ENCODE data around the gene ZNF236. TPM values are rescaled to one million over a fixed set of nuclear protein-coding genes. Genes with fewer than 3 reads are reported as not detected.

ZNF236 gene
- total RNA-seq, 4 donors from 2014 or later = 13.4 to 38.0 (median 15.1) TPM

DNA sequence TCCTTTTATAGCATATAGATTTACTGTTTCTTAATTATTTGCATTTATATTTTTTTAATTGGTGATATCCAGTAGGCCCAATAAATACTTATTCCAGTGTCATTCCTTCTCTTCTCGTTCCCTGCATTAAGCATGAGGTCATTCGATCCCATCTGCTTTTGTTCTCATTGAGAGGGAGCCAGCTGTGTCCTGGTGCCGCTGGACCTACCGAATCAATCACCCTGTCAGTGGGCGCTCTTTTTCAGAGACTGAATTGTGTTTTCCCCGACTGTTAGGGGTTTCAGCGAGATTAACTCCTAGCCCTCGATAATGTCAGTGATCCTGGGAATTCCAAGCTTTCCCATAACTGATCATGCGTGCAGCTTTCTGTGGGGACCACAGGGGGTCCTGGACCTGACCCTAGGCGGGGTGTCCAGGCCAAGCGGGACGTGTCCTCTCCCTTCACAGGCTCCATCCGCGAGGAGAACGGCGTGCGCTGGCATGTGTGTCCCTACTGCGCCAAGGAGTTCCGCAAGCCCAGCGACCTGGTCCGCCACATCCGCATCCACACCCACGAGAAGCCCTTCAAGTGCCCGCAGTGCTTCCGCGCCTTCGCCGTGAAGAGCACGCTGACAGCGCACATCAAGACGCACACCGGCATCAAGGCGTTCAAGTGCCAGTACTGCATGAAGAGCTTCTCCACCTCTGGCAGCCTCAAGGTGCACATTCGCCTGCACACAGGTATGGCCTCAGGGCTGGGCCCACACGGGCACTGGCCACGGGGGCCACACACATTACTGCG, 72.4 kb downstream of the ZNF236 start:
- Histone ChIP-seq H3K36me3 (peaks cover 72% of the 10 kb centered on the region), H3K9me3 (no peaks in the 10 kb centered on the region), H3K27ac (no peak overlapping the region), H3K4me3 (no peak overlapping the region), H3K27me3 (no peaks in the 10 kb centered on the region), H3K4me1 (no peaks in the 10 kb centered on the region)
- WGBS = 92% methylated on average over 31 of the region's 37 CpGs
- no peak for DNase-seq (ENCODE audit: low spot score in 2 of 2)
- TF ChIP-seq POLR2A (IDR thresholded peaks at IDR 0.05) = no peak
- no peak for TF ChIP-seq EP300 (IDR thresholded peaks at IDR 0.05)
- TF ChIP-seq, protein P1, sequence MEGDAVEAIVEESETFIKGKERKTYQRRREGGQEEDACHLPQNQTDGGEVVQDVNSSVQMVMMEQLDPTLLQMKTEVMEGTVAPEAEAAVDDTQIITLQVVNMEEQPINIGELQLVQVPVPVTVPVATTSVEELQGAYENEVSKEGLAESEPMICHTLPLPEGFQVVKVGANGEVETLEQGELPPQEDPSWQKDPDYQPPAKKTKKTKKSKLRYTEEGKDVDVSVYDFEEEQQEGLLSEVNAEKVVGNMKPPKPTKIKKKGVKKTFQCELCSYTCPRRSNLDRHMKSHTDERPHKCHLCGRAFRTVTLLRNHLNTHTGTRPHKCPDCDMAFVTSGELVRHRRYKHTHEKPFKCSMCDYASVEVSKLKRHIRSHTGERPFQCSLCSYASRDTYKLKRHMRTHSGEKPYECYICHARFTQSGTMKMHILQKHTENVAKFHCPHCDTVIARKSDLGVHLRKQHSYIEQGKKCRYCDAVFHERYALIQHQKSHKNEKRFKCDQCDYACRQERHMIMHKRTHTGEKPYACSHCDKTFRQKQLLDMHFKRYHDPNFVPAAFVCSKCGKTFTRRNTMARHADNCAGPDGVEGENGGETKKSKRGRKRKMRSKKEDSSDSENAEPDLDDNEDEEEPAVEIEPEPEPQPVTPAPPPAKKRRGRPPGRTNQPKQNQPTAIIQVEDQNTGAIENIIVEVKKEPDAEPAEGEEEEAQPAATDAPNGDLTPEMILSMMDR (IDR thresholded peaks at IDR 0.05) = no peak
- no peak for TF ChIP-seq POLR2AphosphoS5 (IDR thresholded peaks at IDR 0.05)

- no peaks in the 10 kb centered on the region for H3K27me3 ChIP-seq
- H3K9me3 ChIP-seq = no peaks in the 10 kb centered on the region
- no peak for TF ChIP-seq POLR2AphosphoS5 (IDR thresholded peaks at IDR 0.05)
- no peak for TF ChIP-seq POLR2A (IDR thresholded peaks at IDR 0.05)
- no peak for TF ChIP-seq EP300 (IDR thresholded peaks at IDR 0.05)
- TF ChIP-seq, protein P1 (IDR thresholded peaks at IDR 0.05) = no peak
- no peak for DNase-seq (ENCODE audit: low spot score in 2 of 2)
- peaks cover 72% of the 10 kb centered on the region for H3K36me3 ChIP-seq
- WGBS = 100% methylated on average over 3 of the region's 3 CpGs
- H3K27ac ChIP-seq = no peak overlapping the region
- H3K4me1 ChIP-seq = no peaks in the 10 kb centered on the region
- H3K4me3 ChIP-seq = no peak overlapping the region
Observed at GRCh38 chr18:76895498-76895897, 73.1 kb downstream of the ZNF236 start.

DNA sequence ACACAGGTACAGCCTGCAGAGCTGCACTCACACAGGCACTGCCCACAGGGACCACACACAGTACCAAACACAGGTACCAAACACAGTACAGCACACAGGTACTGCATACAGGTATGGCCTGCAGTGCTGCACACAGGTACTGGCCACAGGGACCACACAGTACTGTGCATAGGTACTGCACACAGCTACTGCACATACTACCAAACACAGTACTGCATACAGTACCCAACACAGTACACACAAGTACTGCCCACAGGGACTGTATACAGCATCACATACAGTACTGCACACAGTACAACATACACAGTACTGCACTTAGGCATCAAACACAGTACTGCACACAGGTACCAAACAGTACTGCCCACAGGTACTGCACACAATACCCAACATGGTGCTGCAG, 74.3 kb downstream of the ZNF236 start:
- no peaks in the 10 kb centered on the region for H3K9me3 ChIP-seq
- DNase-seq (ENCODE audit: low spot score in 2 of 2) = no peak
- peaks cover 74% of the 10 kb centered on the region for H3K36me3 ChIP-seq
- no peaks in the 10 kb centered on the region for H3K4me1 ChIP-seq
- no peak overlapping the region for H3K27ac ChIP-seq
- no peaks in the 10 kb centered on the region for H3K27me3 ChIP-seq
- TF ChIP-seq POLR2A (IDR thresholded peaks at IDR 0.05) = no peak
- TF ChIP-seq EP300 (IDR thresholded peaks at IDR 0.05) = no peak
- TF ChIP-seq, protein P1 (IDR thresholded peaks at IDR 0.05) = no peak
- TF ChIP-seq POLR2AphosphoS5 (IDR thresholded peaks at IDR 0.05) = no peak
- no peak overlapping the region for H3K4me3 ChIP-seq

DNA sequence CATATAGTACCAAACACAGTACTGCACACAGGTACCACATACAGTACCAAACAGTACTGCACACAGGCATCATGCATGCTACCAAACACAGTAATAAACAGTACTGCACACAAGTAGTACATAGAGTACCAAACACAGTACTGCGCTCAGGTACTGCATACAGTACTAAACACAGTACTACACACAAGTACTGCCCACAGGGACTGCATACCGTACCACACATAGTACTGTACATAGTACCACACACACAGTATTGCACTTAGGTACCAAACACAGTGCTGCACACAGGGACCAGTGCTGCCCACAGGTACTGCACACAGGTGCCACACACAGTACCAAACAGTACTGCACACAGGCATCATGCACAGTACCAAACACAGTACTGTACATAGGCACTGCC, 74.9 kb downstream of the ZNF236 start:
- no peak for TF ChIP-seq POLR2A (IDR thresholded peaks at IDR 0.05)
- TF ChIP-seq EP300 (IDR thresholded peaks at IDR 0.05) = no peak
- TF ChIP-seq, protein P1 (IDR thresholded peaks at IDR 0.05) = no peak
- no peak for TF ChIP-seq POLR2AphosphoS5 (IDR thresholded peaks at IDR 0.05)
- Histone ChIP-seq H3K27ac (no peak overlapping the region), H3K9me3 (no peaks in the 10 kb centered on the region), H3K4me3 (no peak overlapping the region), H3K4me1 (no peaks in the 10 kb centered on the region), H3K36me3 (peaks cover 73% of the 10 kb centered on the region), H3K27me3 (no peaks in the 10 kb centered on the region)
- no peak for DNase-seq (ENCODE audit: low spot score in 2 of 2)
- 100% methylated on average over 2 of the region's 2 CpGs for WGBS

GRCh38 chr18:76903386-76903785, 81.0 kb downstream of the ZNF236 start:
- DNase-seq (ENCODE audit: low spot score in 2 of 2) = no peak
- Histone ChIP-seq H3K27ac (no peak overlapping the region), H3K36me3 (peaks cover 49% of the 10 kb centered on the region), H3K27me3 (no peaks in the 10 kb centered on the region), H3K4me3 (no peak overlapping the region), H3K9me3 (no peaks in the 10 kb centered on the region), H3K4me1 (no peaks in the 10 kb centered on the region)
- 81% methylated on average over 6 of the region's 6 CpGs for WGBS
- TF ChIP-seq EP300 (IDR thresholded peaks at IDR 0.05) (no peak), POLR2AphosphoS5 (IDR thresholded peaks at IDR 0.05) (no peak), POLR2A (IDR thresholded peaks at IDR 0.05) (no peak)
- TF ChIP-seq, protein P1 (IDR thresholded peaks at IDR 0.05) = no peak

All from suprapubic skin (tissue), 4 donors.